HepG2 (cell line): ENCODE data around the gene TUBB3. TPM values are rescaled to one million over a fixed set of nuclear protein-coding genes. Genes with fewer than 3 reads are reported as not detected.

Source experiments
- AFF4 ChIP-seq: sonication (generic); formaldehyde crosslinking; IDR thresholded peaks from 2 replicates; pipeline ENCODE4 v1.4.0; 2020; ENCODE audit warnings: missing genetic modification reagents
- AHDC1 ChIP-seq: sonication (generic); formaldehyde crosslinking; IDR thresholded peaks from 2 replicates; pipeline ENCODE4 v1.5.1; 2020; ENCODE audit warnings: mild to moderate bottlenecking, missing genetic modification reagents, borderline replicate concordance
- ATM ChIP-seq: fragments of 450-650 bp; IDR thresholded peaks from 2 replicates; pipeline ENCODE4 v1.7.1; 2017; ENCODE audit warnings: mild to moderate bottlenecking, borderline replicate concordance
- IRF2 ChIP-seq: IDR thresholded peaks from 2 replicates; pipeline ENCODE4 v1.6.1; 2018; ENCODE audit warnings: missing genetic modification reagents, missing compliant biosample characterization
- MYNN ChIP-seq: sonication (generic); formaldehyde crosslinking; IDR thresholded peaks from 2 replicates; pipeline ENCODE4 v1.4.0; 2020; ENCODE audit warnings: mild to moderate bottlenecking, low read depth, missing genetic modification reagents
- SYNCRIP ChIP-seq: fragments of 200-400 bp; formaldehyde crosslinking; IDR thresholded peaks from 2 replicates; pipeline ENCODE4 v1.6.1; 2018; ENCODE audit warnings: mild to moderate bottlenecking, low read depth, low read length; ENCODE audit not compliant: insufficient read depth
- ZC3H13 ChIP-seq: sonication (generic); formaldehyde crosslinking; IDR thresholded peaks from 2 replicates; pipeline ENCODE4 v1.8.1; 2023; ENCODE audit warnings: mild to moderate bottlenecking, missing genetic modification reagents, moderate library complexity
- polyA plus RNA-seq, 8 experiments: library from polyadenylated mRNA; depleted of rRNA in 3 of 8; stranded (reverse) in 7 of 8; unstranded in 1 of 8; fragments of >200 nt; fragmentation: Illumina TruSeq in 4 of 8; extraction: Trizol in 4 of 8; gene quantifications; 2 replicates each; pipeline versions ENCODE4 v1.2.1 to v1.2.3, GENCODE V29; 2011 to 2016; ENCODE audit warnings: low read depth in 4 of 8, missing spikeins in 1 of 8, mixed read lengths in 1 of 8; ENCODE audit not compliant: insufficient read depth in 1 of 8
- total RNA-seq, 5 experiments: library from RNA; depleted of rRNA; stranded (reverse); fragments of >200 nt; fragmentation: Illumina TruSeq; extraction: Trizol; gene quantifications; 2 replicates each; pipeline ENCODE4 v1.2.3, GENCODE V29; 2016; ENCODE audit warnings: low read depth in 1 of 5
- TF ChIP-seq, protein P1 (sequence below): sonication (generic); formaldehyde crosslinking; IDR thresholded peaks from 2 replicates; pipeline ENCODE4 v1.5.1; 2020; ENCODE audit warnings: missing genetic modification reagents, mild to moderate bottlenecking, borderline replicate concordance
- TF ChIP-seq, protein P2 (sequence below): sonication (generic); formaldehyde crosslinking; IDR thresholded peaks from 2 replicates; pipeline ENCODE4 v1.5.0; 2020; ENCODE audit warnings: missing genetic modification reagents
- TF ChIP-seq, protein P3 (sequence below): IDR thresholded peaks from 2 replicates; pipeline ENCODE4 v1.6.1; 2016

TUBB3 gene
- total and polyA plus RNA-seq, 2 of the 13 experiments (the other 11 are each of a cell fraction or from before 2014, with no cell fraction given), result 110 to 185 TPM

DNA sequence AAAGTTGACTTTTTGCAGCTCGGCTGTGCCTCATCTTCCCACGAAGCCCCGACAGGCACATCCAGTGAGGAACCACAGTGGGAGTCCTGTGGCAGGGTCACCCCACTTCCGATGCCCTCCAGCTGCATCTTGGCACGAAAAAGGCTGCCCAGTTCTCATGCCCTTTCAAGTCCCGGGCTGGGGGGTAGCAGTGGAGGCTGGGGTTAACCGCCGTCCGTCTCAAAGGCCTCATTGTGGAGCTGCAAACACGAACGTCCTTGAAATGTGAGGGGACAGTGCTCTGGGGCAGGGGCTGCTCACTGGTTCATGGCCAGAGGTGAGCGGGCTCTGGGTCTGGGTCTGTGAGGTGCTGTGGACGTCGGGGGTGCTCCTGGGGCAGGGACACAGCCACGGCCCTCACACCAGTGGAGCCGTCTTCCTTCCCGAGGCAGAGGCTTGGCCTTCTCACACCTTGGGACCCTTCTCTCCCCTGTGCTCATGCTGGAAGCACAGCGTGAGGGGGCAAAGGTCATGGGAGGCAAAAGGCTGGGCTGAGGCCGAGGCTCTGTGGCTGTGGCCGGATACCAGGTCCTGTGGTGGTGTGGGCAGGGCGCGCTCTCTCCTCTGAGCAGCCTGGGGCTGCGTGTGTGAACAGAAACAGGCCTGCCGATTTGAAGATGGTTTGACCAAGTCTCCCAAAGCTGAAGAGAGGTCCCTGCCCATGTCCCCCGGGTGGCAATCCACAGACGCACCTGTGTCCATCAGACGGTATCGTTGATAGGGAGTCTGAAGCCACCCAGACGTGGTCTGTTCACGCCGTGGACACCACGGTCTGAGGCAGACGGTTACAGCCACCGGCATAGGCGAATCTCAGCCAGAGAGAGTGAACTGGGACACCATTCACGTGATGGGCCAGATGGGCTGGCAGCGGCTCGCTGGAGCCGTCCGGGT, 7.6 kb upstream of the TUBB3 start (continued):
- peak; percentile 60; the same call in 1 of the 2 replicates for TF ChIP-seq AFF4 (CRISPR knock-in tag)
- TF ChIP-seq SYNCRIP, result no peak
- TF ChIP-seq, protein P1, sequence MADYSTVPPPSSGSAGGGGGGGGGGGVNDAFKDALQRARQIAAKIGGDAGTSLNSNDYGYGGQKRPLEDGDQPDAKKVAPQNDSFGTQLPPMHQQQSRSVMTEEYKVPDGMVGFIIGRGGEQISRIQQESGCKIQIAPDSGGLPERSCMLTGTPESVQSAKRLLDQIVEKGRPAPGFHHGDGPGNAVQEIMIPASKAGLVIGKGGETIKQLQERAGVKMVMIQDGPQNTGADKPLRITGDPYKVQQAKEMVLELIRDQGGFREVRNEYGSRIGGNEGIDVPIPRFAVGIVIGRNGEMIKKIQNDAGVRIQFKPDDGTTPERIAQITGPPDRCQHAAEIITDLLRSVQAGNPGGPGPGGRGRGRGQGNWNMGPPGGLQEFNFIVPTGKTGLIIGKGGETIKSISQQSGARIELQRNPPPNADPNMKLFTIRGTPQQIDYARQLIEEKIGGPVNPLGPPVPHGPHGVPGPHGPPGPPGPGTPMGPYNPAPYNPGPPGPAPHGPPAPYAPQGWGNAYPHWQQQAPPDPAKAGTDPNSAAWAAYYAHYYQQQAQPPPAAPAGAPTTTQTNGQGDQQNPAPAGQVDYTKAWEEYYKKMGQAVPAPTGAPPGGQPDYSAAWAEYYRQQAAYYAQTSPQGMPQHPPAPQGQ (CRISPR knock-in tag), result peak; percentile 53; the same call in 1 of the 2 replicates
- TF ChIP-seq, protein P2, sequence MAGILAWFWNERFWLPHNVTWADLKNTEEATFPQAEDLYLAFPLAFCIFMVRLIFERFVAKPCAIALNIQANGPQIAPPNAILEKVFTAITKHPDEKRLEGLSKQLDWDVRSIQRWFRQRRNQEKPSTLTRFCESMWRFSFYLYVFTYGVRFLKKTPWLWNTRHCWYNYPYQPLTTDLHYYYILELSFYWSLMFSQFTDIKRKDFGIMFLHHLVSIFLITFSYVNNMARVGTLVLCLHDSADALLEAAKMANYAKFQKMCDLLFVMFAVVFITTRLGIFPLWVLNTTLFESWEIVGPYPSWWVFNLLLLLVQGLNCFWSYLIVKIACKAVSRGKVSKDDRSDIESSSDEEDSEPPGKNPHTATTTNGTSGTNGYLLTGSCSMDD, result peak; percentile 77; the same call in 1 of the 2 replicates
- TF ChIP-seq IRF2 (CRISPR knock-in tag), result peak; percentile 74; the same call in 1 of the 2 replicates
- no peak for TF ChIP-seq MYNN (CRISPR knock-in tag)
- TF ChIP-seq, protein P3, sequence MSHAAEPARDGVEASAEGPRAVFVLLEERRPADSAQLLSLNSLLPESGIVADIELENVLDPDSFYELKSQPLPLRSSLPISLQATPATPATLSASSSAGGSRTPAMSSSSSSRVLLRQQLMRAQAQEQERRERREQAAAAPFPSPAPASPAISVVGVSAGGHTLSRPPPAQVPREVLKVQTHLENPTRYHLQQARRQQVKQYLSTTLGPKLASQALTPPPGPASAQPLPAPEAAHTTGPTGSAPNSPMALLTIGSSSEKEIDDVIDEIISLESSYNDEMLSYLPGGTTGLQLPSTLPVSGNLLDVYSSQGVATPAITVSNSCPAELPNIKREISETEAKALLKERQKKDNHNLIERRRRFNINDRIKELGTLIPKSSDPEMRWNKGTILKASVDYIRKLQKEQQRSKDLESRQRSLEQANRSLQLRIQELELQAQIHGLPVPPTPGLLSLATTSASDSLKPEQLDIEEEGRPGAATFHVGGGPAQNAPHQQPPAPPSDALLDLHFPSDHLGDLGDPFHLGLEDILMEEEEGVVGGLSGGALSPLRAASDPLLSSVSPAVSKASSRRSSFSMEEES, result peak; percentile 55; the same call in 1 of the 2 replicates
- no peak for TF ChIP-seq ATM
- TF ChIP-seq ZC3H13 (CRISPR knock-in tag), result peak; percentile 78; the same call in 1 of the 2 replicates
- TF ChIP-seq AHDC1, result 0 out of 2 replicates have a peak, but pooled peaks have one; percentile 44
